RWPE1 (cell line): ENCODE results near the gene P3H3.

Source experiments
- CTCF ChIA-PET: fragments of 350-600 bp; sonication (Branson Sonifier 250); formaldehyde crosslinking; extraction: SDS; loops from one replicate; lab custom pipeline; 2021; lab: Yijun Ruan, JAX
- POLR2A ChIA-PET: fragments of 400-600 bp; formaldehyde crosslinking; extraction: SDS; loops from one replicate; lab custom pipeline; 2020; ENCODE audit warnings: antibody characterized with exemption; ENCODE audit not compliant: low non-redundant PET; lab: Yijun Ruan, JAX
- DNase-seq: peaks from one replicate; pipeline ENCODE4 v3.0.0; 2012; ENCODE audit warnings: low spot score
- H3K27ac ChIP-seq: fragments of 450-650 bp; 2 replicates; pipeline ENCODE4 v1.5.1; 2017
- TF ChIP-seq, protein P1 (sequence below): fragments of 450-650 bp; conservative IDR thresholded peaks from 2 replicates; pipeline ENCODE4 v1.5.1; 2017; ENCODE audit warnings: low read depth, mild to moderate bottlenecking

The P3H3 gene

GRCh38 chr12:6788972-6789924 is 39.0 kb upstream of the P3H3 start, which contains the start of gene CD4:
Gene CD4 (plus strand): TSS chr12:6789528. CDS start chr12:6800139, 10,611 bp downstream.
- ChIA-PET POLR2A (interaction anchor here (0.6 kb wide), 1 partner anchor 97 kb away, joined by 3 read pairs; no protein-coding TSS in a partner anchor), CTCF (interaction anchor here (1.0 kb wide), 1 partner anchor 22 kb away, joined by 3 read pairs; no protein-coding TSS in a partner anchor)
- no peak within 1 kb of the TSS for H3K27ac ChIP-seq
- TF ChIP-seq, protein P1, sequence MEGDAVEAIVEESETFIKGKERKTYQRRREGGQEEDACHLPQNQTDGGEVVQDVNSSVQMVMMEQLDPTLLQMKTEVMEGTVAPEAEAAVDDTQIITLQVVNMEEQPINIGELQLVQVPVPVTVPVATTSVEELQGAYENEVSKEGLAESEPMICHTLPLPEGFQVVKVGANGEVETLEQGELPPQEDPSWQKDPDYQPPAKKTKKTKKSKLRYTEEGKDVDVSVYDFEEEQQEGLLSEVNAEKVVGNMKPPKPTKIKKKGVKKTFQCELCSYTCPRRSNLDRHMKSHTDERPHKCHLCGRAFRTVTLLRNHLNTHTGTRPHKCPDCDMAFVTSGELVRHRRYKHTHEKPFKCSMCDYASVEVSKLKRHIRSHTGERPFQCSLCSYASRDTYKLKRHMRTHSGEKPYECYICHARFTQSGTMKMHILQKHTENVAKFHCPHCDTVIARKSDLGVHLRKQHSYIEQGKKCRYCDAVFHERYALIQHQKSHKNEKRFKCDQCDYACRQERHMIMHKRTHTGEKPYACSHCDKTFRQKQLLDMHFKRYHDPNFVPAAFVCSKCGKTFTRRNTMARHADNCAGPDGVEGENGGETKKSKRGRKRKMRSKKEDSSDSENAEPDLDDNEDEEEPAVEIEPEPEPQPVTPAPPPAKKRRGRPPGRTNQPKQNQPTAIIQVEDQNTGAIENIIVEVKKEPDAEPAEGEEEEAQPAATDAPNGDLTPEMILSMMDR = no peak
- DNase-seq = no peak

GRCh38 chr12:6790496-6791150 is 37.6 kb upstream of the P3H3 start:
- H3K27ac ChIP-seq = no peak overlapping the region
- TF ChIP-seq, protein P1 = no peak
- ChIA-PET CTCF (interaction anchor here (0.6 kb wide), 1 partner anchor 13 kb away, joined by 4 read pairs; no protein-coding TSS in a partner anchor), POLR2A (no interaction called here)
- no peak for DNase-seq

GRCh38 chr12:6791931-6792520 is 36.2 kb upstream of the P3H3 start:
- CTCF ChIA-PET = interaction anchor here (0.5 to 1.1 kb wide), 4 partner anchors 34 to 1921 kb away, joined by 3 to 4 read pairs (median 3); no protein-coding TSS in a partner anchor
- TF ChIP-seq, protein P1 = no peak

DNA sequence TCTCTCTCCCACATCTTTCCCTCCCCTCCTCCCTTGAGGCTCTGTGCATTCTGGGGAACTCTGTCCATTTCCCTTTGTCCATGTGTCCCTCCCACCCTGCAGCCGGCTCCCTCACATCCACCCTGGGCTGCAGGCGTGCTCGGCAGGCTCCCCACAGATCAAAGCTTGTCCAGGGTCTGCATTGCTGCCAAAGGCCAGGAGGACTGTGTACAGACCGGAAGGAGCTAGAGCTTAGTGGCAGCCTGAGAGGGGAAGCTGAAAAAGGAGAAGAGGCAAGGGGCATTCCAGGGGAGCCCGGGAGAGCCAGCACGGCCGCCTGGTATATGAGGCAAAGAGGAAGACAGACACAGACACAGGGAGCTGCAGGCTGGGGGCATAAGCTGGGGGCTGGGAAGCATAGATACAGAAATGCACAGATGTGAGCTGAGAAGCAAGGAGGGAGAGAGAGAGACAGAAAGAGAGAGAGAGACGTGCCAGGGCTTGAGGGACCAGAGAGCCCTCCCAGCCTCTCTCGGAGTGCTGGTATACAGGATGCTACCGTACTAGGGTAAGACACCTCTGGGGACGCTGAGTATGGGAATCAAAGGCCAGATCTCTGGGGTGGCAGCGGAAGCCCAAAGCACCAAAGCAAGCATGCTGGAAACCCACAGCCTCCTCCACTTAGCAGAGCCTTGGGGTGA is 35.5 kb upstream of the P3H3 start:
- TF ChIP-seq, protein P1 = no peak
- H3K27ac ChIP-seq = no peak overlapping the region
- ChIA-PET POLR2A (no interaction called here), CTCF (interaction anchor here (0.5 to 1.1 kb wide), 4 partner anchors 14 to 1117 kb away, joined by 3 to 5 read pairs (median 4); no protein-coding TSS in a partner anchor)
- DNase-seq = no peak

More at GRCh38 chr12:6791931-6792520, 36.2 kb upstream of the P3H3 start:
- no peak overlapping the region for H3K27ac ChIP-seq
- POLR2A ChIA-PET = no interaction called here
- no peak for DNase-seq

DNA sequence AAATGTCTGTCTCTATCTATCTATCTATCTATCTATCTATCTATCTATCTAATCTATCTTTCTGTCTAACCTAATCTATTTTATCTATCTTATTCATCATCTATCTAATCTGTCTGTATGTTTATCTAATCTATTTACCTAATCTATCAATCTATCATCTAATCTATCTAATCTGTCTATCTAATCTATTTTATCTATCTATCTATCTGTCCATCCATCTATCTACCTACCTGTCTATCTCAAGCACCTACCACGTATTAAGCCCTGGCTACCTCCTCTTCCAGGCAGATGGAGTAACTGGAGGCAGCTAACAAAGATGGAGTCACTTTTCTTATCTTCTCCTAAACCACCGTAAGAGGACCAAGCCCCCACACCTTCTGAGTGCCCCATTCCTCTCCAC is 33.1 kb upstream of the P3H3 start:
- ChIA-PET CTCF (no interaction called here), POLR2A (interaction anchor here (0.6 kb wide), 1 partner anchor 98 kb away, joined by 3 read pairs; no protein-coding TSS in a partner anchor)
- no peak for DNase-seq
- H3K27ac ChIP-seq = no peak overlapping the region
- TF ChIP-seq, protein P1 = no peak
